Endodermal cell (in vitro differentiated cells): ENCODE data around the gene VGF. TPM values are rescaled to one million over a fixed set of nuclear protein-coding genes. Genes with fewer than 3 reads are reported as not detected.

Source experiments
- DNase-seq: peaks from one replicate; pipeline ENCODE4 v3.0.0-alpha.2; 2017
- H3K27ac ChIP-seq: 2 replicates; pipeline ENCODE4 v1.5.1; 2013; ENCODE audit warnings: mild to moderate bottlenecking, low read depth, low read length, moderate library complexity
- H3K27me3 ChIP-seq: 2 replicates; pipeline ENCODE4 v1.6.1; 2013; ENCODE audit warnings: mild to moderate bottlenecking, low read length, moderate library complexity; ENCODE audit not compliant: insufficient read depth, control insufficient read depth, poor library complexity, severe bottlenecking
- H3K36me3 ChIP-seq: 2 replicates; pipeline ENCODE4 v1.7.0; 2013; ENCODE audit warnings: mild to moderate bottlenecking, low read length, moderate library complexity; ENCODE audit not compliant: control insufficient read depth, insufficient read depth
- H3K4me1 ChIP-seq: one replicate; pipeline ENCODE4 v1.7.0; 2013; ENCODE audit warnings: low read length; ENCODE audit not compliant: control insufficient read depth, insufficient read depth
- H3K4me3 ChIP-seq: 2 replicates; pipeline ENCODE4 v1.5.1; 2013; ENCODE audit warnings: mild to moderate bottlenecking, low read length, moderate library complexity
- H3K9ac ChIP-seq: 2 replicates; pipeline ENCODE4 v1.6.1; 2013; ENCODE audit warnings: mild to moderate bottlenecking, low read length, moderate library complexity; ENCODE audit not compliant: poor library complexity, severe bottlenecking; ENCODE audit errors: extremely low read depth
- H3K9me3 ChIP-seq: 2 replicates; pipeline ENCODE4 v1.6.1; 2013; ENCODE audit warnings: mild to moderate bottlenecking, low read length, moderate library complexity; ENCODE audit not compliant: control insufficient read depth
- H3K27ac Mint-ChIP-seq: 2 replicates; pipeline ENCODE4 v1.8.0; 2020; ENCODE audit warnings: mixed read lengths
- H3K27me3 Mint-ChIP-seq: 2 replicates; pipeline ENCODE4 v1.8.0; 2021; ENCODE audit warnings: mild to moderate bottlenecking, mixed read lengths; ENCODE audit not compliant: insufficient read depth
- H3K36me3 Mint-ChIP-seq: 2 replicates; pipeline ENCODE4 v1.8.0; 2020; ENCODE audit warnings: low read depth, mixed read lengths
- H3K4me1 Mint-ChIP-seq: 2 replicates; pipeline ENCODE4 v1.8.0; 2020; ENCODE audit warnings: mixed read lengths
- H3K4me3 Mint-ChIP-seq: 2 replicates; pipeline ENCODE4 v1.8.0; 2020; ENCODE audit warnings: mild to moderate bottlenecking, moderate library complexity, mixed read lengths
- H3K9me3 Mint-ChIP-seq: 2 replicates; pipeline ENCODE4 v1.8.0; 2020; ENCODE audit warnings: mild to moderate bottlenecking, mixed read lengths
- CTCF ChIP-seq: fragments of 200-600 bp; sonication (generic); conservative IDR thresholded peaks from 2 replicates; pipeline ENCODE4 v1.5.0; 2021; ENCODE audit warnings: antibody characterized with exemption, mild to moderate bottlenecking
- WGBS, 2 experiments: methylation state at CpG; one replicate each; pipeline versions ENCODE4 v1.1.5 to v1.1.7; 2013; ENCODE audit warnings: missing lambda C conversion rate in 2 of 2, mixed read lengths in 1 of 2; ENCODE audit not compliant: insufficient coverage in 1 of 2, insufficient read length in 1 of 2; 5-methylcytosine and 5-hydroxymethylcytosine counted together
- total RNA-seq, 2 donors: library from RNA; stranded (reverse); fragmentation: NEBNext Ultra II Directional in 1 of 2; extraction: Animal tissue kit (Norgen Biotek cat#: 25700) in 1 of 2; gene quantifications; 2 replicates in 1 of 2; 3 replicates in 1 of 2; pipeline ENCODE4 v1.2.1, GENCODE V29; 2021

Gene VGF
- total RNA-seq, 2 donors from 2014 or later: 2.8 TPM; not detected in 1

GRCh38 chr7:101186194-101186593, 20.8 kb upstream of the VGF start:
- Mint-ChIP-seq H3K9me3 (no peaks in the 10 kb centered on the region), H3K4me1 (peaks cover 3% of the 10 kb centered on the region), H3K4me3 (no peak overlapping the region), H3K36me3 (no peaks in the 10 kb centered on the region), H3K27ac (no peak overlapping the region), H3K27me3 (peaks cover 32% of the 10 kb centered on the region)
- Histone ChIP-seq H3K4me1 (no peaks in the 10 kb centered on the region), H3K27ac (no peak overlapping the region), H3K9ac (no peak overlapping the region), H3K27me3 (peaks cover 9% of the 10 kb centered on the region), H3K36me3 (no peaks in the 10 kb centered on the region), H3K4me3 (no peak overlapping the region), H3K9me3 (no peaks in the 10 kb centered on the region)
- TF ChIP-seq CTCF: no peak
- no peak for DNase-seq
- WGBS, 2 experiments: 91 to 92% methylated on average over 6 of the region's 6 CpGs

GRCh38 chr7:101185258-101185839, 20.0 kb upstream of the VGF start:
- TF ChIP-seq CTCF: no peak
- Histone ChIP-seq H3K4me3 (no peak overlapping the region), H3K9me3 (no peaks in the 10 kb centered on the region), H3K27me3 (peaks cover 17% of the 10 kb centered on the region), H3K27ac (no peak overlapping the region), H3K36me3 (no peaks in the 10 kb centered on the region), H3K4me1 (no peaks in the 10 kb centered on the region), H3K9ac (no peak overlapping the region)
- peaks cover 40% of the 10 kb centered on the region for H3K27me3 Mint-ChIP-seq
- H3K36me3 Mint-ChIP-seq: no peaks in the 10 kb centered on the region
- H3K27ac Mint-ChIP-seq: no peak overlapping the region
- H3K9me3 Mint-ChIP-seq: no peaks in the 10 kb centered on the region
- WGBS, 2 experiments: 49 to 79% methylated on average over 2 to 5 of the region's 5 CpGs
- DNase-seq: no peak
- H3K4me1 Mint-ChIP-seq: peaks cover 4% of the 10 kb centered on the region
- H3K4me3 Mint-ChIP-seq: no peak overlapping the region

- DNase-seq: peak; percentile 67
- Histone ChIP-seq H3K4me3 (peak within 1 kb of the TSS; percentile 56), H3K27me3 (peaks cover 55% of the 10 kb centered on the region), H3K27ac (peak within 1 kb of the TSS; percentile 60), H3K36me3 (no peaks in the 10 kb centered on the region), H3K9me3 (no peaks in the 10 kb centered on the region), H3K9ac (no peak within 1 kb of the TSS), H3K4me1 (no peaks in the 10 kb centered on the region)
- H3K27ac Mint-ChIP-seq: no peak within 1 kb of the TSS
- H3K4me1 Mint-ChIP-seq: peaks cover 8% of the 10 kb centered on the region
- TF ChIP-seq CTCF: no peak
- 2 to 10% methylated on average over 22 to 53 of the region's 56 CpGs for WGBS, 2 experiments
- no peaks in the 10 kb centered on the region for H3K36me3 Mint-ChIP-seq
- H3K4me3 Mint-ChIP-seq: peak within 1 kb of the TSS; percentile 49
- peaks cover 80% of the 10 kb centered on the region for H3K27me3 Mint-ChIP-seq
- H3K9me3 Mint-ChIP-seq: no peaks in the 10 kb centered on the region
Measured at GRCh38 chr7:101180130-101180755, 14.9 kb upstream of the VGF start, which contains the start of gene NAT16. Gene NAT16 (minus strand): TSS chr7:101180293. CDS start chr7:101174807, 5,486 bp downstream.
